Right cardiac atrium (tissue), 5 donors: ENCODE results near the gene PADI3. TPM values are rescaled to one million over a fixed set of nuclear protein-coding genes. Genes with fewer than 3 reads are reported as not detected.

Experiments used
- ATAC-seq, 2 donors: fragments of 200-7000 bp; cut with Tn5 transposase; one replicate each; pipeline versions ENCODE4 v1.8.0 to v1.9.1; 2020; ENCODE audit warnings: moderate library complexity in 2 of 2, mild to moderate bottlenecking in 1 of 2
- DNase-seq, 3 donors: peaks; one replicate each; pipeline ENCODE4 v3.0.0-alpha.2; 2020
- H3K27ac ChIP-seq: one replicate; pipeline ENCODE4 v1.5.1; 2013; ENCODE audit warnings: mild to moderate bottlenecking, low read length, control low read depth, moderate library complexity
- H3K27me3 ChIP-seq: one replicate; pipeline ENCODE4 v1.6.1; 2013; ENCODE audit not compliant: control insufficient read depth, insufficient read depth
- H3K4me1 ChIP-seq: one replicate; pipeline ENCODE4 v1.6.1; 2013; ENCODE audit warnings: low read length; ENCODE audit not compliant: control insufficient read depth, insufficient read depth
- H3K4me3 ChIP-seq: one replicate; pipeline ENCODE4 v1.5.1; 2013; ENCODE audit warnings: low read length, control low read depth
- H3K9me3 ChIP-seq: one replicate; pipeline ENCODE4 v1.6.1; 2013; ENCODE audit warnings: low read length; ENCODE audit not compliant: control insufficient read depth
- WGBS: extraction: QIAGEN DNeasy Blood & Tissue Kit; methylation state at CpG from one replicate; pipeline ENCODE4 v1.1.7; 2013; 5-methylcytosine and 5-hydroxymethylcytosine counted together
- intact Hi-C, 4 donors: fragments of 100-400 bp; cut with DNase I; formaldehyde crosslinking; loops; one replicate each; pipeline versions ENCODE4 v1.11.0 to v1.14.0; 2022 to 2023
- polyA plus RNA-seq: library from polyadenylated mRNA; stranded (reverse); fragments of 200-250 nt; gene quantifications from one replicate; pipeline ENCODE4 v1.2.3, GENCODE V29; 2013
- total RNA-seq, 4 donors: library from RNA; stranded (reverse); fragmentation: NEBNext Ultra II Directional; extraction: Animal tissue kit (Norgen Biotek cat#: 25700); gene quantifications; one replicate each; pipeline ENCODE4 v1.2.1, GENCODE V29; 2021
- donor health status: healthy with polysubstance abuse.
- donor health status: DM: no; HTN: yes; CAD: no.
- donor health status: DM: no; HTN: no; CAD: no.
- donor health status: DM: no; HTN: yes; CAD: no; lungs with severe emphysema.
- donor health status: DM: yes; HTN: yes; CAD: no.

The PADI3 gene
- total and polyA plus RNA-seq, 5 donors = not detected

DNA sequence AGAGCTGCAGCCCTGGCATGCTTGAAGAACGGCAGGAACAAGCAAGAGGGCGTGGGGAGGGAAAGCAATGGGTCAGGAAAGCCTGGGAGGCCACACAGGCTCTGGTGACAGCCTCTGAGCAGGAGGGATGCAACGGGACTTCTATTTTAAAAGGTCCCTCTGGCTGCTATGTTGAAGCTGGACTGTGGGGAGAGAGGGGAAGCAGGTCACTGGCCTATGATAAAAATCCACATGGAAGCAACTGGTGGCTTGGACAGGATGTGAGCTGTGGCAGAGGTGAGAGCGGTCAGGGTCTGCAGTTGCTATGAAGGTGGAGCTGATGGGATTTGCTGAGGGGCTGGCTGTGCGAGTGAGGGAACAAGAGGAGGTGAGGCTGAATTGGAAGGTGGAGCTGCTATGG, 32.8 kb upstream of the PADI3 start:
- intact Hi-C loops = no loop called here
- Histone ChIP-seq H3K27me3 (no peaks in the 10 kb centered on the region), H3K4me3 (no peak overlapping the region), H3K27ac (no peak overlapping the region), H3K4me1 (no peaks in the 10 kb centered on the region), H3K9me3 (no peaks in the 10 kb centered on the region)
- 35% methylated on average over 5 of the region's 5 CpGs for WGBS
- no peak for ATAC-seq
- no peak for DNase-seq

DNA sequence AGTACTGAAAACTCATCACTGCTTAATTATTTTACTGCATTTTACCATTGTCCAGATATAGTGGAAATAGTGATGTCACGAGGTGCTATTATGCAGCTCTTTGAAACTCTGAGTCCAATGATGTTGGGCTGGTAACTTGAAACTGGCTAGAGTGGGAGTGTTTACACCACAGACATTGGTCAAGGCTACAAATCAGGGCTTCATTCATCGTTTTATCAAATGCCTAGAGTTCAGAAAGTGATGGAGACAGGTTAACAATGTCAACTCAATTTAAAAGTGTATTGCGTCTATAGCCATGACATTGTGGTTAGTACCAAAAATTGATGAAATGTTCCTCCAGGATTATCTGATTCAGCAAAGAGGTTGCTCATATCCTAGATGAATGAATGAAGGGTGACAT, 31.3 kb upstream of the PADI3 start:
- Histone ChIP-seq H3K4me1 (no peaks in the 10 kb centered on the region), H3K27ac (no peak overlapping the region), H3K27me3 (no peaks in the 10 kb centered on the region), H3K4me3 (no peak overlapping the region), H3K9me3 (no peaks in the 10 kb centered on the region)
- DNase-seq (no peak), ATAC-seq (no peak)
- 85% methylated on average over 3 of the region's 3 CpGs for WGBS
- intact Hi-C loops = no loop called here

- intact Hi-C loops = no loop called here
- no peak overlapping the region for H3K4me3 ChIP-seq
- H3K27me3 ChIP-seq = no peaks in the 10 kb centered on the region
- H3K9me3 ChIP-seq = no peaks in the 10 kb centered on the region
- no peak for DNase-seq
- ATAC-seq = no peak
- H3K27ac ChIP-seq = no peak overlapping the region
- 56% methylated on average over 7 of the region's 7 CpGs for WGBS
- no peaks in the 10 kb centered on the region for H3K4me1 ChIP-seq
Observed at GRCh38 chr1:17218939-17219338, 30.0 kb upstream of the PADI3 start.

- Histone ChIP-seq H3K27me3 (no peaks in the 10 kb centered on the region), H3K9me3 (no peaks in the 10 kb centered on the region), H3K27ac (no peak overlapping the region), H3K4me3 (no peak overlapping the region), H3K4me1 (no peaks in the 10 kb centered on the region)
- ATAC-seq = no peak
- no peak for DNase-seq
- intact Hi-C loops = no loop called here
- WGBS = 87% methylated on average over 3 of the region's 3 CpGs
Observed at GRCh38 chr1:17220287-17220686, 28.6 kb upstream of the PADI3 start.

DNA sequence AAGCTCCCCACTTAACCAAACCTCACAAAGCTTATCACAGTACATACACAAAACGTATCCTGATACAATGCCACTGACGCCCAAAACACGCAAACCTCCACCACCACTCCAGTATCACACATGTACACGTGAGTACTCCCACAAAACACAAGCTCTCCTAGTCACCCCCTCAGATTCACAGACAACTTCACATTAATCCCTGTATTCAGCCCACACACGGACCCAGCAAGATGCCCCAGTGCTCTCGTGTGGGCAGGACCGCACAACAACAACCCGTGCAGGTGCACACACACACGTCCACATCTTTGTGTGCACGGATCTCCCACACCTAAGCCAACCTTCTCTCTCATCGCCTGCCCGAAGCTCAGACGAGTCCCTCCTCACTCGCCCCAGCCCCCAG, 26.3 kb upstream of the PADI3 start:
- WGBS = 84% methylated on average over 14 of the region's 14 CpGs
- intact Hi-C loops = no loop called here
- DNase-seq = no peak
- Histone ChIP-seq H3K27ac (no peak overlapping the region), H3K27me3 (no peaks in the 10 kb centered on the region), H3K4me1 (no peaks in the 10 kb centered on the region), H3K9me3 (no peaks in the 10 kb centered on the region), H3K4me3 (no peak overlapping the region)
- ATAC-seq = no peak

- intact Hi-C loops = no loop called here
- WGBS = 92% methylated on average over 4 of the region's 4 CpGs
- H3K9me3 ChIP-seq = no peaks in the 10 kb centered on the region
- no peak overlapping the region for H3K4me3 ChIP-seq
- DNase-seq (no peak), ATAC-seq (no peak)
- H3K27ac ChIP-seq = no peak overlapping the region
- no peaks in the 10 kb centered on the region for H3K27me3 ChIP-seq
- no peaks in the 10 kb centered on the region for H3K4me1 ChIP-seq
Observed at GRCh38 chr1:17224434-17224833, 24.5 kb upstream of the PADI3 start.

DNA sequence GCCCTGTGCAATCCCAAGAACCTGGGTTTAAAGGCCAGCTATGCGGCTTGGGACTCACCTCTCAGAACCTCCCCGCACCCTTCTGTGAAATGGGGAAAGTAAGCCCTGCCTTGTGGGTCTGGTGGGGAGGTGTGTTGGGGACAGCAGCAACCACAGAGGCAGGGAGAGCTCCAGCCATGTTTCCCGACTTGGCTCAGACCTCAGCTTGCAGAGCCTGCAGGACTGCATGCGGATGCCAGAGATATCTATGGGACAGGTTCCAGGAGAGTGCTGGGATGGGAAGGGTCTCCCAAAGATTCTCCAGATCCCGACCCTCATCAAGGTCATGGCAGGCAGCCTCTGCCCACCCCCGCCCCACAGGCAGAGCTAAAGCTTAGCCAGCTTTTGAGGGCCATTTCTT, 23.8 kb upstream of the PADI3 start:
- no peak for ATAC-seq

GRCh38 chr1:17227358-17227915, 21.5 kb upstream of the PADI3 start:
- Histone ChIP-seq H3K4me1 (no peaks in the 10 kb centered on the region), H3K27ac (no peak overlapping the region), H3K4me3 (no peak overlapping the region), H3K27me3 (no peaks in the 10 kb centered on the region), H3K9me3 (no peaks in the 10 kb centered on the region)
- 68% methylated on average over 7 of the region's 7 CpGs for WGBS
- intact Hi-C loops = no loop called here
- DNase-seq (no peak), ATAC-seq (no peak)

More for the DNA sequence above, 23.8 kb upstream of the PADI3 start:
- no peak overlapping the region for H3K4me3 ChIP-seq
- 54% methylated on average over 6 of the region's 6 CpGs for WGBS
- H3K27me3 ChIP-seq = no peaks in the 10 kb centered on the region
- intact Hi-C loops = no loop called here
- H3K27ac ChIP-seq = no peak overlapping the region
- no peaks in the 10 kb centered on the region for H3K4me1 ChIP-seq
- no peak for DNase-seq
- H3K9me3 ChIP-seq = no peaks in the 10 kb centered on the region

DNA sequence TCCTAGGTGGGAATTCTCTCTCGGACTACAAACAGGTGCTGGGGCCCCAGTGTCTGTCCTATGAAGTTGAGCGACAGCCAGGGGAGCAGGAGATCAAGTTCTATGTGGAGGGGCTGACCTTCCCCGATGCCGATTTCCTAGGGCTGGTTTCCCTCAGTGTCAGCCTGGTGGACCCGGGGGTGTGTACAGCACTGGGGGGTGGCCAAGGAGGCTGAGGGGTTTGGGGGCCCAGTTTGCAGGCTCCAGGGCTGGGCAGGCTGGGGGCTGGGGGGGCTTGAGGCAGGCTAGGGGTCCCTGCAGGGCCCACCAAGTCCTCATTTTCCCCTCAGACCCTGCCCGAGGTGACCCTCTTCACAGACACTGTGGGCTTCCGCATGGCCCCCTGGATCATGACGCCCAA, 20.3 kb upstream of the PADI3 start:
- ATAC-seq (no peak), DNase-seq (no peak)
- WGBS = 68% methylated on average over 8 of the region's 8 CpGs
- Histone ChIP-seq H3K9me3 (no peaks in the 10 kb centered on the region), H3K4me3 (no peak overlapping the region), H3K27ac (no peak overlapping the region), H3K27me3 (no peaks in the 10 kb centered on the region), H3K4me1 (no peaks in the 10 kb centered on the region)
- intact Hi-C loops = no loop called here

GRCh38 chr1:17229379-17229778, 19.5 kb upstream of the PADI3 start:
- H3K4me3 ChIP-seq = no peak overlapping the region
- H3K27ac ChIP-seq = no peak overlapping the region
- 75% methylated on average over 6 of the region's 6 CpGs for WGBS
- H3K4me1 ChIP-seq = no peaks in the 10 kb centered on the region
- DNase-seq (no peak), ATAC-seq (no peak)
- H3K27me3 ChIP-seq = no peaks in the 10 kb centered on the region
- intact Hi-C loops = no loop called here
- no peaks in the 10 kb centered on the region for H3K9me3 ChIP-seq

DNA sequence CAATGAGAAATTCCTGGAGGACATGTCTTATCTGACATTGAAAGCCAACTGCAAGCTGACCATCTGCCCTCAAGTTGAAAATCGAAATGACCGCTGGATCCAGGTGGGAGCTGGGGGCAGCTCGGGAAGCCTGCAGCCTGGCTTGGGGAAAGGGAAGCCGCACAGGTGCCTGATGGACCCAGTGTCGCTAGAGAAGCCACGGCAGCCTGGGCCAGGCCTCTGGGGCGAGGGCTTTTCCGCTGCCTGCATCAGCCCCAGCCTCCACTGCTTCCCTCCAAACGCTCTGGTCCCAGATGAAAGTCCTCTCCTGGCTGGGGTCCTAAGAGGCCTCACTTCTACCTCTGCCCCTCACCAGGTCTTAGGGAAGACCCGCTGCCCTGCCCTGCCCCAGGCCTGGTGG, 18.8 kb upstream of the PADI3 start:
- Histone ChIP-seq H3K9me3 (no peaks in the 10 kb centered on the region), H3K27me3 (no peaks in the 10 kb centered on the region), H3K4me3 (no peak overlapping the region), H3K4me1 (no peaks in the 10 kb centered on the region), H3K27ac (no peak overlapping the region)
- 85% methylated on average over 10 of the region's 10 CpGs for WGBS
- DNase-seq (no peak), ATAC-seq (no peak)
- intact Hi-C loops = no loop called here

- H3K27me3 ChIP-seq = no peaks in the 10 kb centered on the region
- H3K27ac ChIP-seq = no peak overlapping the region
- intact Hi-C loops = no loop called here
- 75% methylated on average over 8 of the region's 8 CpGs for WGBS
- DNase-seq = no peak
- no peaks in the 10 kb centered on the region for H3K9me3 ChIP-seq
- ATAC-seq = no peak
- no peaks in the 10 kb centered on the region for H3K4me1 ChIP-seq
- no peak overlapping the region for H3K4me3 ChIP-seq
Observed at GRCh38 chr1:17230671-17231310, 18.1 kb upstream of the PADI3 start.
